HCT116 (cell line): Measurements from ENCODE around the gene UTF1. TPM values are rescaled to one million over a fixed set of nuclear protein-coding genes. Genes with fewer than 3 reads are reported as not detected.

Experiments used
- ATAC-seq: fragments of 200-7000 bp; cut with Tn5 transposase; 2 replicates; pipeline ENCODE4 v1.9.1; 2020; ENCODE audit warnings: mild to moderate bottlenecking, moderate library complexity
- BruUV-seq: library from RNA; stranded (reverse); fragments of 400-500 nt; replicated peaks from 2 replicates; lab custom pipeline; 2021; lab: Mats Ljungman, UMichigan
- CTCF ChIA-PET: fragments of 300-600 bp; sonication (Branson Sonifier 250); formaldehyde crosslinking; loops from one replicate; lab custom pipeline; 2021; ENCODE audit warnings: antibody characterized with exemption; lab: Charles Lee
- POLR2A ChIA-PET: fragments of 300-600, 350-600 bp; sonication (Branson Sonifier 250); formaldehyde crosslinking; loops from one replicate; lab custom pipeline; 2021; ENCODE audit warnings: antibody characterized with exemption; lab: Charles Lee
- RAD21 ChIA-PET, 2 experiments: fragments of 300-600 bp; sonication (Branson Sonifier 250); formaldehyde crosslinking; loops; one replicate each; lab custom pipeline; 2023; ENCODE audit warnings: low total read pairs in 2 of 2; ENCODE audit not compliant: uncharacterized antibody in 2 of 2, unreplicated experiment in 2 of 2, low non-redundant PET in 1 of 2; lab: Charles Lee
- DNase-seq: peaks from one replicate; pipeline ENCODE4 v3.0.0-alpha.2; 2010; ENCODE audit warnings: low read depth, low spot score
- H2AFZ ChIP-seq: fragments of 200-600 bp; shearing (Covaris generic), sonication (generic); 2 replicates; pipeline ENCODE4 v1.6.1; 2017; ENCODE audit warnings: low read depth, mixed run types, mixed read lengths, antibody characterized with exemption, low read length; ENCODE audit not compliant: poor library complexity, severe bottlenecking
- H3K27ac ChIP-seq: 2 replicates; pipeline ENCODE4 v1.5.1; 2012; ENCODE audit warnings: low read depth, low read length
- H3K27me3 ChIP-seq: fragments of 200-600 bp; sonication (generic); 2 replicates; pipeline ENCODE4 v1.6.1; 2016; ENCODE audit warnings: mixed run types, low read length, mixed read lengths; ENCODE audit not compliant: insufficient read depth
- H3K36me3 ChIP-seq, 2 experiments: fragments of 200-500 bp in 1 of 2; fragments of 200-600 bp in 1 of 2; sonication (Bioruptor generic) in 1 of 2; sonication (generic) in 1 of 2; 2 replicates each; pipeline versions ENCODE4 v1.5.1 to v1.6.1; 2014 to 2016; ENCODE audit warnings: low read length in 2 of 2, inconsistent platforms in 1 of 2, mixed read lengths in 1 of 2, mixed run types in 1 of 2; ENCODE audit not compliant: insufficient read depth in 2 of 2, control insufficient read depth in 1 of 2
- H3K4me1 ChIP-seq, 2 experiments: fragments of 200-600 bp in 1 of 2; sonication (generic) in 1 of 2; 2 replicates each; pipeline versions ENCODE4 v1.5.1 to v1.6.1; 2012 to 2017; ENCODE audit warnings: low read length in 2 of 2, inconsistent platforms in 1 of 2, mild to moderate bottlenecking in 1 of 2, mixed read lengths in 1 of 2, mixed run types in 1 of 2, moderate library complexity in 1 of 2; ENCODE audit not compliant: insufficient read depth in 2 of 2, control insufficient read depth in 1 of 2
- H3K4me2 ChIP-seq: fragments of 200-600 bp; sonication (generic); 2 replicates; pipeline ENCODE4 v1.6.1; 2017; ENCODE audit warnings: mixed run types, low read length, mixed read lengths
- H3K4me3 ChIP-seq, 2 experiments: fragments of 200-600 bp in 1 of 2; sonication (generic) in 1 of 2; replicated peaks in 1 of 2; 2 replicates each; pipeline ENCODE4 v1.5.1; 2011 to 2016; ENCODE audit warnings: low read length in 2 of 2, control low read depth in 1 of 2, low read depth in 1 of 2, mild to moderate bottlenecking in 1 of 2, mixed read lengths in 1 of 2, mixed run types in 1 of 2
- H3K79me2 ChIP-seq: fragments of 200-600 bp; sonication (generic); 2 replicates; pipeline ENCODE4 v1.6.1; 2017; ENCODE audit warnings: mild to moderate bottlenecking, mixed run types, low read length, moderate library complexity, mixed read lengths; ENCODE audit not compliant: insufficient read depth
- H3K9ac ChIP-seq: fragments of 200-600 bp; sonication (generic); 2 replicates; pipeline ENCODE4 v1.6.1; 2016; ENCODE audit warnings: low read length, mixed read lengths
- H3K9me2 ChIP-seq: fragments of 200-600 bp; sonication (generic), shearing (Covaris generic); 2 replicates; pipeline ENCODE4 v1.6.1; 2017; ENCODE audit warnings: mixed run types, mild to moderate bottlenecking, moderate library complexity; ENCODE audit not compliant: insufficient read depth
- H3K9me3 ChIP-seq, 2 experiments: fragments of 200-500 bp in 1 of 2; fragments of 200-600 bp in 1 of 2; sonication (Bioruptor generic) in 1 of 2; sonication (generic) in 1 of 2; 2 replicates each; pipeline ENCODE4 v1.6.1; 2014 to 2017; ENCODE audit warnings: low read length in 2 of 2, mixed read lengths in 2 of 2, inconsistent platforms in 1 of 2, low read depth in 1 of 2, mild to moderate bottlenecking in 1 of 2, mixed run types in 1 of 2, moderate library complexity in 1 of 2; ENCODE audit not compliant: control insufficient read depth in 1 of 2, insufficient read depth in 1 of 2
- H4K20me1 ChIP-seq: fragments of 200-600 bp; sonication (generic), shearing (Covaris generic); 2 replicates; pipeline ENCODE4 v1.6.1; 2017; ENCODE audit warnings: mixed run types, mild to moderate bottlenecking, moderate library complexity; ENCODE audit not compliant: insufficient read depth
- CBX3 ChIP-seq: IDR thresholded peaks from 2 replicates; pipeline ENCODE4 v1.6.1; 2012; ENCODE audit warnings: low read depth
- ELF1 ChIP-seq: IDR thresholded peaks from 2 replicates; pipeline ENCODE4 v1.6.1; 2012; ENCODE audit warnings: low read depth, borderline replicate concordance
- EZH2 ChIP-seq: fragments of 200-600 bp; sonication (generic); IDR thresholded peaks from 2 replicates; pipeline ENCODE4 v1.6.1; 2017; ENCODE audit warnings: antibody characterized with exemption, mixed run types
- EZH2phosphoT487 ChIP-seq: fragments of 200-600 bp; IDR thresholded peaks from 2 replicates; pipeline ENCODE4 v1.6.1; 2018; ENCODE audit warnings: antibody characterized with exemption, borderline replicate concordance
- POLR2A ChIP-seq: IDR thresholded peaks from 2 replicates; pipeline ENCODE4 v1.7.0; 2011; ENCODE audit warnings: borderline replicate concordance; ENCODE audit not compliant: insufficient read depth, insufficient read length; ENCODE audit errors: extremely low read depth
- POLR2AphosphoS5 ChIP-seq: IDR thresholded peaks from 2 replicates; pipeline ENCODE4 v1.6.1; 2011; ENCODE audit warnings: mild to moderate bottlenecking, low read depth, low read length, moderate library complexity
- SP1 ChIP-seq: IDR thresholded peaks from 2 replicates; pipeline ENCODE4 v1.6.1; 2012; ENCODE audit warnings: low read depth
- TCF7L2 ChIP-seq: IDR thresholded peaks from 2 replicates; pipeline ENCODE4 v1.7.0; 2011; ENCODE audit warnings: borderline replicate concordance, inconsistent platforms; ENCODE audit not compliant: insufficient read depth, insufficient read length; ENCODE audit errors: extremely low read depth
- YY1 ChIP-seq: IDR thresholded peaks from 2 replicates; pipeline ENCODE4 v1.6.1; 2011; ENCODE audit warnings: low read length, low read depth, moderate library complexity, mild to moderate bottlenecking; ENCODE audit not compliant: insufficient replicate concordance; ENCODE audit errors: extremely low read depth
- intact Hi-C: fragments of 100-400 bp; cut with micrococcal nuclease; formaldehyde crosslinking; loops from 2 replicates; pipeline ENCODE4 v1.10.0; 2022
- total RNA-seq: library from RNA; stranded (reverse); gene quantifications from one replicate; pipeline ENCODE4 v1.2.1, GENCODE V29; 2021; ENCODE audit not compliant: unreplicated experiment
- TF ChIP-seq, protein P1 (sequence below): IDR thresholded peaks from 2 replicates; pipeline ENCODE4 v1.6.1; 2012
- TF ChIP-seq, protein P2 (sequence below): IDR thresholded peaks from 2 replicates; pipeline ENCODE4 v1.6.1; 2012; ENCODE audit warnings: low read depth

Gene UTF1
- total RNA-seq, 1 experiment from 2014 or later: not detected

DNA sequence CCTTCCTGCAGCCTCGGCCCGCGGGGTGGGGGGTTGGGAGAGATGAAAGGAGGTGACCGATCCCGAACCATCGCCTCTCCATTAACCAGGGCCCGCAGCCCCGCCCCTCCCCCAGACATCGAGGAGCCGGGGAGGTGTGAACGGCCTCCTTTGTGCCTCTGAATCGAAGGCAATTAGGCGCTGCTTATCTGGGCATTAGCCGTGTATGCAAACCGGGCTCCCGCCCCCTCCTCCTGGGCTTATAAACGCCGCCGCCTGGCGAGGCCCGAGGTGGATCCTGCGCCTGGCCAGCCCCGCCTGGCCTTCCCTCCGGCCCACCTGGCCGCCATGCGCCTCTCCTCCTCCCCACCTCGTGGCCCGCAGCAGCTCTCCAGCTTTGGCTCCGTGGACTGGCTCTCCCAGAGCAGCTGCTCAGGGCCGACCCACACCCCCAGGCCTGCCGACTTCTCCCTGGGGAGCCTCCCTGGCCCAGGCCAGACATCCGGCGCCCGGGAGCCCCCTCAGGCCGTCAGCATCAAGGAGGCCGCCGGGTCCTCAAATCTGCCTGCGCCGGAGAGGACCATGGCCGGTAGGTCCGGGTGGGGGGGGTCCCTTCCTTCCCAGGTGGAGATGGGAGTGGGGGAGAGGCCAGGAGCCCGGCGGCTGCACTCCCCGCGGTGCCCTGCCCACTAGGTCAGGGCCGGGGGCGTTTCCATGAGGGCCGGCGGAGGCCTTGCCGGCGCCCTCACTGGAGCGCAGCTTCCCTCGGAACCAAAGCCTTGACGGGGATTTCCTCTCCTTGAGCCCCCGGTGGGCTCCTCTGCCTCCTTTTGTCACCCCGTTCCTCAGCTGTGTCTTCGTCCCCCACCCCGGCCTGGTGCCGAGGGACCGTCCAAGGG, 7.8 kb downstream of the UTF1 start, which contains the start of gene VENTX:
Gene VENTX, plus strand, starts transcription at position 268 of the 878 bp plus-strand sequence. Its CDS starts 60 bp downstream, at position 328.
- no peak within 1 kb of the TSS for H3K27ac ChIP-seq
- TF ChIP-seq POLR2A (no peak), YY1 (no peak), EZH2phosphoT487 (no peak), CBX3 (no peak), POLR2AphosphoS5 (no peak), ELF1 (no peak), EZH2 (no peak), TCF7L2 (no peak), SP1 (no peak)
- TF ChIP-seq, protein P1, sequence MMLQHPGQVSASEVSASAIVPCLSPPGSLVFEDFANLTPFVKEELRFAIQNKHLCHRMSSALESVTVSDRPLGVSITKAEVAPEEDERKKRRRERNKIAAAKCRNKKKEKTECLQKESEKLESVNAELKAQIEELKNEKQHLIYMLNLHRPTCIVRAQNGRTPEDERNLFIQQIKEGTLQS: no peak
- TF ChIP-seq, protein P2, sequence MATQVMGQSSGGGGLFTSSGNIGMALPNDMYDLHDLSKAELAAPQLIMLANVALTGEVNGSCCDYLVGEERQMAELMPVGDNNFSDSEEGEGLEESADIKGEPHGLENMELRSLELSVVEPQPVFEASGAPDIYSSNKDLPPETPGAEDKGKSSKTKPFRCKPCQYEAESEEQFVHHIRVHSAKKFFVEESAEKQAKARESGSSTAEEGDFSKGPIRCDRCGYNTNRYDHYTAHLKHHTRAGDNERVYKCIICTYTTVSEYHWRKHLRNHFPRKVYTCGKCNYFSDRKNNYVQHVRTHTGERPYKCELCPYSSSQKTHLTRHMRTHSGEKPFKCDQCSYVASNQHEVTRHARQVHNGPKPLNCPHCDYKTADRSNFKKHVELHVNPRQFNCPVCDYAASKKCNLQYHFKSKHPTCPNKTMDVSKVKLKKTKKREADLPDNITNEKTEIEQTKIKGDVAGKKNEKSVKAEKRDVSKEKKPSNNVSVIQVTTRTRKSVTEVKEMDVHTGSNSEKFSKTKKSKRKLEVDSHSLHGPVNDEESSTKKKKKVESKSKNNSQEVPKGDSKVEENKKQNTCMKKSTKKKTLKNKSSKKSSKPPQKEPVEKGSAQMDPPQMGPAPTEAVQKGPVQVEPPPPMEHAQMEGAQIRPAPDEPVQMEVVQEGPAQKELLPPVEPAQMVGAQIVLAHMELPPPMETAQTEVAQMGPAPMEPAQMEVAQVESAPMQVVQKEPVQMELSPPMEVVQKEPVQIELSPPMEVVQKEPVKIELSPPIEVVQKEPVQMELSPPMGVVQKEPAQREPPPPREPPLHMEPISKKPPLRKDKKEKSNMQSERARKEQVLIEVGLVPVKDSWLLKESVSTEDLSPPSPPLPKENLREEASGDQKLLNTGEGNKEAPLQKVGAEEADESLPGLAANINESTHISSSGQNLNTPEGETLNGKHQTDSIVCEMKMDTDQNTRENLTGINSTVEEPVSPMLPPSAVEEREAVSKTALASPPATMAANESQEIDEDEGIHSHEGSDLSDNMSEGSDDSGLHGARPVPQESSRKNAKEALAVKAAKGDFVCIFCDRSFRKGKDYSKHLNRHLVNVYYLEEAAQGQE: no peak
- TF ChIP-seq, all 23 proteins: peak for 0

More for the DNA sequence above, 7.8 kb downstream of the UTF1 start, which contains the start of gene VENTX:
- Histone ChIP-seq H3K4me1 (no peaks in the 10 kb centered on the region), H4K20me1 (no peaks in the 10 kb centered on the region), H2AFZ (no peak within 1 kb of the TSS), H3K36me3 (no peaks in the 10 kb centered on the region), H3K9ac (no peak within 1 kb of the TSS), H3K4me3 (no peak within 1 kb of the TSS), H3K9me3 (no peaks in the 10 kb centered on the region), H3K27me3 (no peaks in the 10 kb centered on the region), H3K79me2 (no peaks in the 10 kb centered on the region), H3K4me2 (no peak within 1 kb of the TSS), H3K9me2 (no peaks in the 10 kb centered on the region)
- BruUV-seq: no TSS peak
- ATAC-seq (no peak), DNase-seq (no peak)
- intact Hi-C loops: no loop called here
- CTCF ChIA-PET: no interaction called here
- POLR2A ChIA-PET: no interaction called here
- RAD21 ChIA-PET: no interaction called here
